ENCODE data around the gene SPDYE6.
A peak's percentile ranks its signal among the peaks of the same experiment; 100 is the strongest.
"Not testable (repeated sequence)": the region's sequence is repeated elsewhere in the genome, so short reads cannot be mapped to it uniquely, and the experiment has no call there.

Gene SPDYE6

GRCh38 chr7:102356344-102356743 is at the start of gene SPDYE6:
Gene SPDYE6, minus strand, starts transcription at chr7:102356444. Its CDS starts 421 bp downstream, at chr7:102356023.
- not testable (repeated sequence) for FAIRE-seq

- FAIRE-seq = not testable (repeated sequence)
Measured at GRCh38 chr7:102404862-102405188, 48.6 kb upstream of the SPDYE6 start.

GRCh38 chr7:102404005-102404861 is 48.0 kb upstream of the SPDYE6 start:
- FAIRE-seq = no peak

GRCh38 chr7:102403563-102403962 is 47.3 kb upstream of the SPDYE6 start:
- FAIRE-seq = no peak

GRCh38 chr7:102400360-102400759 is 44.1 kb upstream of the SPDYE6 start:
- FAIRE-seq = no peak

GRCh38 chr7:102398543-102398942 is 42.3 kb upstream of the SPDYE6 start:
- FAIRE-seq = no peak

GRCh38 chr7:102396710-102397019 is 40.4 kb upstream of the SPDYE6 start:
- no peak for FAIRE-seq

GRCh38 chr7:102395873-102396709 is 39.8 kb upstream of the SPDYE6 start, which contains the start of gene PRKRIP1:
Gene PRKRIP1, plus strand, starts transcription at chr7:102396363. Its CDS starts 49 bp downstream, at chr7:102396412.
- peak; percentile 79 for FAIRE-seq

GRCh38 chr7:102395592-102395872 is 39.3 kb upstream of the SPDYE6 start:
- FAIRE-seq = no peak

- no peak for FAIRE-seq
Measured at GRCh38 chr7:102393467-102393866, 37.2 kb upstream of the SPDYE6 start.

- FAIRE-seq = no peak
Measured at GRCh38 chr7:102392330-102392729, 36.1 kb upstream of the SPDYE6 start.

- no peak for FAIRE-seq
Measured at GRCh38 chr7:102390697-102391484, 34.6 kb upstream of the SPDYE6 start.

GRCh38 chr7:102389810-102390209 is 33.6 kb upstream of the SPDYE6 start:
- no peak for FAIRE-seq

GRCh38 chr7:102387064-102387463 is 30.8 kb upstream of the SPDYE6 start:
- FAIRE-seq = no peak

- FAIRE-seq = not testable (repeated sequence)
Measured at GRCh38 chr7:102381696-102382425, 25.6 kb upstream of the SPDYE6 start.

- not testable (repeated sequence) for FAIRE-seq
Measured at GRCh38 chr7:102380837-102381236, 24.6 kb upstream of the SPDYE6 start.

- no peak for FAIRE-seq
Measured at GRCh38 chr7:102376964-102377466, 20.8 kb upstream of the SPDYE6 start.

GRCh38 chr7:102372796-102373195 is 16.6 kb upstream of the SPDYE6 start:
- FAIRE-seq = not testable (repeated sequence)

GRCh38 chr7:102370038-102370437 is 13.8 kb upstream of the SPDYE6 start:
- FAIRE-seq = not testable (repeated sequence)

- FAIRE-seq = not testable (repeated sequence)
Measured at GRCh38 chr7:102365390-102365789, 9.1 kb upstream of the SPDYE6 start.

GRCh38 chr7:102364394-102364886 is 8.2 kb upstream of the SPDYE6 start:
- FAIRE-seq = not testable (repeated sequence)
